Right lobe of liver (tissue), 4 donors: Measurements from ENCODE around the gene NHLRC4.

Experiments used
- CTCF ChIP-seq, 4 donors: fragments of 200-600 bp in 3 of 4; fragments of 450-650 bp in 1 of 4; IDR thresholded peaks; one replicate each; pipeline versions ENCODE4 v1.5.1 to v1.8.0; 2016 to 2022; ENCODE audit warnings: antibody characterized with exemption in 4 of 4, mild to moderate bottlenecking in 2 of 4
- POLR2A ChIP-seq: fragments of 450-650 bp; IDR thresholded peaks from one replicate; pipeline ENCODE4 v1.6.1; 2017; ENCODE audit warnings: antibody characterized with exemption, mild to moderate bottlenecking
- donor health status: DM: no; HTN: no; CAD: no.
- donor health status: DM: no; HTN: no; CAD: no.
- donor health status: DM: no; HTN: yes; CAD: no.

- no peak for TF ChIP-seq POLR2A
- no peak for TF ChIP-seq CTCF (IDR thresholded peaks at IDR 0.05)
Observed at GRCh38 chr16:568401-569258, 1.8 kb downstream of the NHLRC4 start.
